ENCODE results near the gene TBCCD1.
A peak's percentile ranks its signal among the peaks of the same experiment; 100 is the strongest.

TBCCD1 gene, protein sequence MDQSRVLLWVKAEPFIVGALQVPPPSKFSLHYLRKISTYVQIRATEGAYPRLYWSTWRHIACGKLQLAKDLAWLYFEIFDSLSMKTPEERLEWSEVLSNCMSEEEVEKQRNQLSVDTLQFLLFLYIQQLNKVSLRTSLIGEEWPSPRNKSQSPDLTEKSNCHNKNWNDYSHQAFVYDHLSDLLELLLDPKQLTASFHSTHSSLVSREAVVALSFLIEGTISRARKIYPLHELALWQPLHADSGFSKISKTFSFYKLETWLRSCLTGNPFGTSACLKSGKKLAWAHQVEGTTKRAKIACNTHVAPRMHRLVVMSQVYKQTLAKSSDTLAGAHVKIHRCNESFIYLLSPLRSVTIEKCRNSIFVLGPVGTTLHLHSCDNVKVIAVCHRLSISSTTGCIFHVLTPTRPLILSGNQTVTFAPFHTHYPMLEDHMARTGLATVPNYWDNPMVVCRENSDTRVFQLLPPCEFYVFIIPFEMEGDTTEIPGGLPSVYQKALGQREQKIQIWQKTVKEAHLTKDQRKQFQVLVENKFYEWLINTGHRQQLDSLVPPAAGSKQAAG

DNA sequence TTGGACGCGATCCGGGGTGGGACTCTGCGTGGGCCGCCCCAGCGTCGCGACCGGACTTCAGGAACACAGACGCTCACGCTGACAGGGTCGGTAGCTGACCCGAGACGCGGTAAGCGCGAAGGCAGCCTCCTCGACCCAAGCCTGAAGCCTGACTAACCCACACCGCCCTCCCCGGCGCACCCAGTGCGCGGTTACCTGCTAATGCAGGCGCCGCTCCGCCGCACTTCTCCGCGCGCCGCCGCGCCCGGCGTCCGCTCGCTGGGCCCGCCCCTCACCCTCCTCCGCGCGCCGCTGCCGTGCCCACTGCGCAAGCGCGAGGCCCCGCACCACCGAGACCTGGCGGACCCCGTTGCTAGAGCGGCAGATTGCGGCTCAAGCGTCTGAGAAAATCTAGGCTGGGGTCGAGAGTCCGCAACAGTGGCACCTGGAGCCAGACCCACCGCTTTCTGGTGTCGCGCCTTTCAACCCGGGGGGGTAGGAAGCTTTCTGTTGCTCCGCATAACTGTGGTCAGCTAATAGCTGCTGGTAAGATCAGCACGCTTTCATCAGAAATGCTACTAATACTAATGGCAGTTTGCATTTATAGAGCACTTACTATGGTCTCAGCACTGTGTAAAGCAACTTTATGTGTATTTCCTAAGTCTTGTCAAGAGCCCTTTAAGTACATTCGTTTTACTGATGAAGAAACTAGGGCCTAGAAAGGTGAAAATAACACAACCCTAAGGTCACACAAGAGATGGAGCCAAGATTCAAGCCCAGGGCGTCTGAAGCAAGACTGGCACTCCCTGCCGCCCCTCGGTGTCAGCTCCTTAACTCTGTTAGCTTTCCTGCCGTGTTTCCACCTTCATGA, at the start of gene TBCCD1:
Gene TBCCD1 (minus strand): TSS at position 268 of the 850 bp plus-strand sequence. CDS start 3,010 bp downstream, outside the sequence.
- DNase-seq (ENCODE audit: low read depth in 1 of 2, low spot score in 1 of 2) = peak; percentile 95 to 98

DNA sequence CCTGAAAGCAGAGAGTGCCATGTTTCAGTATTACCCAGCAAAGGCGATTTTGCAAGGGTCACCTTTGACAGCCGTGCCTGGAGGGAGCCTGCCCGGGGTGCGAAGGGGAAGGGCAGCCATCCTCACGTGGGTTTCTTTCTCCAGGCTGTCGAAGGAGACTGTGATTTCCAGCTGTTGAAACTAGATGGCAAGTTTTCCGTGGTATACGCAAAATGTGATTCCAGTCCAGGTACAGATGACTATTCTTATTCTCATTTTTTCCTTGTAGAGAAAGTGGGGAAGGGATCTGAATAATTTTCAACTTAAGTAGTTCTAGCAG, 49.1 kb upstream of the TBCCD1 start:
- DNase-seq (ENCODE audit: low read depth in 1 of 2, low spot score in 1 of 2) = no peak

DNA sequence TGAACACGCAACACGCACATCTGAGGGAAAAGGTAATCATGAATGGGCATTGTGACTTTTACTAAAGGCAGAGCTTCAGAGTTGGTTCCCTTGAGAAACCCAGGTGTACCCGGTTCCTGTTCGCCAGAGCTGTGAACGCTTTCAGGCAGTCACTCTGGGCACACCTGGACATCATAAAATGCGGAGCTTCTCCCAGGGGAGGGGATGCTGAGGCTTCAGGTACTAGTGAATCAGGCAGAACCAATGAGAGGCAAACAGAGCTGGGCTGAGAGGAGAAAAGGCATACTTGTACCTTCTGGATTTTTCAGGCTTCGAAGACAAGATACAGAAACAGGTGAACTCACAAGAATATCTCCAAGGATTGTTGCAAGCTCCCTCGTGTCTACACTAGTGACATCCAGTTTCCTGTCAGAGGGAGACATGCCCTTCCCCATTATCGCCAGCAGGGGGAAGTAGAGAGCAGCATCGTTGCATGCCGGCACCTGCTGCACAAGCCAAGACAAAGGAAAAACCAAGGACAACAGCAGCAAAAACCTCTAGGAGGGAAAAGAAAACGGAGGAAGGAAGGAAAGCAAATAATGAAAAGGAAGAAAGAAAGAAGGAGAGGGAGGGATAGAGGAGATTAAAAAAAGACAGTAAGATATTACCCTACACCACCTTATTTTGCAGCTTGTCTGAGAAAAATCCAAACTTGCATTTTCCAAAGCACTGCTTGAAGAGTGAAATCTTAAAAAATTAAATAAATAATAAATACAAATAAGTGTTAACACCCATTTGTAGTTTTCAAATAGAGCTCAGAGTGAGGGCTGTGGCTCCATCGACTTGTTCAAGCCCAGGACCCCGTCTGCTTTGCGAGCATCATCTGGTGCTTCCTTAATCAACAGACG, 47.7 kb upstream of the TBCCD1 start:
- DNase-seq (ENCODE audit: low read depth in 1 of 2, low spot score in 1 of 2) = peak; percentile 46 to 62

DNA sequence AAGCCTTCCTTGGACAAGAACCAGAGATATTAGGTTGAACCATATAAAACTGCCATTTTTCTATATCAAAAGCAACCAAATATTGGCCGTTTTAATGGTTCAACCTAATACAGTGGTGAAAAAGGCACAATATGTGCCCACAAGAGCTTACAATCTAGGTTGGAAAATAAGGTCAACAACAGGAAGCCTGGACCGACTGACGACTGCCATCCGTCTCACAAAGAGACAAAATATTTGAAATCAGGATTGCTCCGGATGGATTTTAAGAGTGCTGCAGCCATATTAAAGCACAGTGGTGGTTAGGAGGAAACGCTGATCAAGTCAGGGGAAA, 47.1 kb upstream of the TBCCD1 start:
- DNase-seq (ENCODE audit: low read depth in 1 of 2, low spot score in 1 of 2) = no peak

DNA sequence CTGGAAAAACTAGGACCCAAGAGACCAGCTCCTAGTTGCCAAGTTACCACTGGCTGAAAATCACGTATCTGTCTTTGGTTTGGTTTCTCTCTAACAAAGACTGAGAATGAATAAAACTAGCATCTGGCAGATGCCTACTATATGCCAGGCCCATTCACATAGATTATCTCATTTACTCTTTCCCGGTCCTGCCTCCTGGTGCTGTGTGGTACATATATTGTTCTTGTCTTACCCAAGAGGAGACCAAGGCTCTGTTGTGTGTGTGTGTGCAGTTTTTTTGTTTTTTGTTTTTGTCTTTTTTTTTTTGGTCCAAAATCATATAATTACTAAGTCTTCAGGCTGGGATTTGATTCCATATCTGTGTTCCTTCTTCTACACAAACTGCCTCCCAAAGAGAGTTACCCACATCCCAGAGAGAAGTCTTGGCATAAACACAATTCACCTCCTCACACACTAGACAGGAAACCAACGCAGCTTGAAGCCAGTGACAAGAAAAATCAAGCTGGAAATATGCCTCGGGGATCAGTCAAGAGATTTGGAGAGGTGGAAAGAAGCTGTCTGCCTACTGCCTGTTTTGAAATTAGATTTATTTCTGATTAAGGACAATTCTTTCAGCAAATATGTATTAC, 46.6 kb upstream of the TBCCD1 start:
- DNase-seq (ENCODE audit: low read depth in 1 of 2, low spot score in 1 of 2) = no peak

DNA sequence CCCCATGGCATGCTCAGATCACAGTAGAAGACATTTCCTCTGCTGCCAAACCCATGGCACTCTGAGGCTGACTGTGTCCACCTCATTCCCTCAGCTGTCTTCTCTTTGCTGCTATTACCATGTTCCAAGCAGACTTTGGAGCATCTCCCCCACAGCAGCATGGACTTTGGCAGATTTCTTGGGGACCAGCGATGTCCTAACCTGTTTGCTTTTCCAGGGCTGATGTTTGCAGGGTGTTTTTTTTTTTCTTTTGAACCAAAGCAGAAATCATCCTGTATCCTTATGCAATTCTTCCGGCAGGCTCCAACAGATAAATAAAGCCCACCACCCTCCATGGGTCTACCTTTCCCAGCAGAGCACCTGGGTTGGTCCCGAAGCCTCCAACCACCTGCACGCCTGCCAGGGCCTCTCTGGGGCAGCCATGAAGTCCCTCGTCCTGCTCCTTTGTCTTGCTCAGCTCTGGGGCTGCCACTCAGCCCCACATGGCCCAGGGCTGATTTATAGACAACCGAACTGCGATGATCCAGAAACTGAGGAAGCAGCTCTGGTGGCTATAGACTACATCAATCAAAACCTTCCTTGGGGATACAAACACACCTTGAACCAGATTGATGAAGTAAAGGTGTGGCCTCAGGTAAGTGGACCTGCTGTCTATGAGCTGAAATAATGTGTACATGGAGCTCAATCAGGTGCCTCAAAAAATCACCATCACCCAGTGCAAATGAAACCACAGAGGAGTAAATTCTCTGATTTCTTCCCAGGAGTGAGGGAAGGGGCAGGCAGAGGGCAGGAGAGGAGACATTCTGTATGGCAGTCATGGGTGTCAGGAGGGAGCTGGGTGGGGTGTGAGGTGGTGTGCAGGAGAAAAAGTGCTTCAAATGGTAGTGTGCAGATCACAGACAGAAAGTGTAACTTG, 45.8 kb upstream of the TBCCD1 start, which contains the start of gene AHSG:
Gene AHSG (plus strand): TSS at position 340 of the 916 bp plus-strand sequence. CDS start 82 bp downstream, at position 422.
- no peak for DNase-seq (ENCODE audit: low read depth in 1 of 2, low spot score in 1 of 2)

DNA sequence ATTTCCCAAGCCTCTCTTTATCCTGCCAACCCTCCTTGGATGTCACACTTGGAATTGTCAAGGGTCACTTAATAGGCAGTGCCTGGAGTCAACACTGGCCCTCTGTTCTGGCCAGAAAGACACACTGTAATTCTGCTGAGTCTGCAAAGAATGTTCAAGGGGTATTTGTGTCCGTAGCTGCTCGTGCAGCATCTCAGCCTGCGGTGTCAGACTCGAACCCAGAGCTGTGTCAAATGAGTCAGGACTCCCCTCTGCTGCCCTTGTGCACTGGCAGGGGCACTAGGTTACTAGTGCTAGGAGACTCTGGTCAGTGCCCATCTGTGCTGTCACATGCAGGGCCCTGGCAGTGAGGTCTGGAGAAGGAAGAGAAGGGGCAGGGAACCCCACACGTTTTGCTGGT, 44.9 kb upstream of the TBCCD1 start:
- no peak for DNase-seq (ENCODE audit: low read depth in 1 of 2, low spot score in 1 of 2)

DNA sequence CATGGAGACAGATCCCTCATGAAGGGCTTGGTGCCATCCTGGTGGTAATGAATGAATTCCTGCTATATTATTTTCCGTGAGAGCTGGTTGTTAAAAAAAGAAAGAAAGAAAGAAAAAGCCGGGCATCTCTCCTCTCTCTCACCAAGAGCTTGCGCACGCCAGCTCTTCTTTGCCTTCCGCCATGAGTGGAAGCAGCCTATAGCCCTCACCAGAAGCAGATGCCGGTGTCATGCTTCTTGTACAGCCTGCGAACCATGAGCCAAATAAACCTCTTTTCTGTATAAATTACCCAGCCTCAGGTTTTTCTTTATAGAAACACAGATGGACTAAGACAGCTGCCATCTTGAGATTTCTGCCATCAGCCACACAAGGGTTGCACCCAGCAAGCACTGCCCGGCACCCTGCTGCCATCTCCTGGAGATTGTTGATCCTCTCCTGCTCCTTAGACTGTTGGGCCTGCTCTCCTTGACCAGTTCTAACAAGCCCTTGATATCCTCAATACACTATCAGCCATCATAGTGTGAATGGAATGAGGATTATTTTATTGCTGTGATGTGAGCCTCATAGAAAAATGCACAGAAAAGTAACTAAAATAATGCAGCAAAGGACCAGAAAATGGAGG, 42.2 kb upstream of the TBCCD1 start:
- no peak for DNase-seq (ENCODE audit: low read depth in 1 of 2, low spot score in 1 of 2)

DNA sequence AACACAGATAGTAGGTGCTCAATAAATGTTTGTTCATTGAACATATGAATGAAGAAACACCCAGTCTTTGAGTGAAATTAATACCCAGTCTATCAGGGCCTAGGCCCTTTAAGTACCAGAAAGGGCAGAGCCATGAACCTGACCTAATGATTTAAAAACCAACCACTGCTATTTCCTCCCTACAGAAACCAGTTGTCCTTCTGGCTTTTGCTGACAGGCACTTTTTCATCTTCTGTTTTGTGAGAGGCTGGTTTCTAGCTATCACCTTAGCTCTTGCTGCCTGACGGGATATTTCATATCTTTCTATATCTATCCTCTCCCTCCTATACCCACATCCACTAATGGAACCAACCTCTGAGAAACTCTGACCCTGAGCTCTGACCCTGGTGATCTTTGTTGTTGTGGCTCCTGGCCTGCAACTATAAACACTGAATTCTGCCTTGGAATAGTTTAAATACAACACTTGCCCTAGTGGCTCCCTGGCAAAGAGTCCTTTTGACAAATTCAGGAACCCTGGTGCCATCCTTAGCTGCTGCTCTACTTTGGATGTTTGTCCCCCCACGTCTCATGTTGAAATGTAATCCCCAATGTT, 41.6 kb upstream of the TBCCD1 start:
- DNase-seq (ENCODE audit: low read depth in 1 of 2, low spot score in 1 of 2) = no peak

DNA sequence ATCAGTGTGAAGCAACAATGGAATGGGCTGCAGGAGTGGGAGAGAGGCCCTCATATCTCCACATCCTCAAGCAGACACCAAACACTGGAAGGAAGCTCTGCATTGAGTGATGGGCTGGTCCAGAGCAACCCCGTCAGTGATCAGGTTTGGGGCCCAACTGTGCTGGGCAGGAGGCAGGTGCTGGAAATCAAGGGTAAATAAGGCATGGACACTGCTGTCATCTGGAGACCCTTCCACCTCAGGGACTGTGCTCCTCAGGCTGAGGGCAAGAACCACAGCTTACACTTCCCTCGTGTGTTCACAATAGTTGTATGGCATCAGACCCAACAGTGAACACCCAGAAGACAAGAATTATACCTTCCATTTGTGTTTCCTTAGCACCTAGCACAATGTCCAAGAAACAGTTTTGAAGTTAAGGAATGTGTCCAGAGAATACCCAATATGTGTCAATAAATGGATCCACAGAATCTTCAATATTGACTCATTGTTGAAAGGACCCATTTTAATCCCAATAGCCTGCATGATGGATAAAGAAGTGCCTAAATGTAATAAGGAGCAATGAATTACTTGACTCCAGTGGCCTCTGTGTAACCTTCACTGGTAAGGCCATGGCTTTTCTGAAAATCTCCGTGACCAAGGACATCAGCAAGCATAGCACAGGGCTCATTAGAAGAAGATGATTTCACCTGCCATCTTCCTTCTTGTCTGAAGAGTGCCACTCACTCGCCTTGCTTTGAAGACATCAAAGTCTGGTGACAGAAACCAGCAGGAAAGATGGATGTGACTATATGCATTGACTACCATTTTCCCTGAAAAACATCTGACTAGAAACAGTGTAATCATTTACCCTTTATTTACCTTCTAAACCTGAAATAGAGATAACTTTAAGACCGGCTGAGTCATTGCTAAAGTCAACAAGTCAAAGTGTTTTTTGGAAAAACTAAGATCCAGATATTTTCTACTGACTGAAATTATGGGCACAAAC, 38.7 kb upstream of the TBCCD1 start:
- DNase-seq (ENCODE audit: low read depth in 1 of 2, low spot score in 1 of 2) = no peak

DNA sequence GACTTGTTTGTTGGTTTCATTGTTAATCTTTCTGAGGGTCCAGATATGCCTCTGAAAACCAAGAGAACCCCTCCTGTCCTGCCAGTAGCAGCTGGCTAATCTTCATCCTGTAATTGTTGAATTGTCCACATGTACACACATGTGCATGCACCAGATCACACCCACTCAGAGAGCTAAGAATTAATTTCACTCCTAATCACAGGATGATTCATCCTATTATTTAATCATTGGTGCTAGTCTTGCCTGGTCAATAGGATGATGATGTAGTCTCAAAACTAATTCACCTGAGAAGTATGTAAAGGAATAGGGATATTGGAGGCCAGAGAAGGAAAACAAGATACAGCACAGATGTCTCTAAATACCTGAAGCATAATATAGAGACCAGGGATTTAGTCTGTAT, 37.9 kb upstream of the TBCCD1 start:
- DNase-seq (ENCODE audit: low read depth in 1 of 2, low spot score in 1 of 2) = no peak

DNA sequence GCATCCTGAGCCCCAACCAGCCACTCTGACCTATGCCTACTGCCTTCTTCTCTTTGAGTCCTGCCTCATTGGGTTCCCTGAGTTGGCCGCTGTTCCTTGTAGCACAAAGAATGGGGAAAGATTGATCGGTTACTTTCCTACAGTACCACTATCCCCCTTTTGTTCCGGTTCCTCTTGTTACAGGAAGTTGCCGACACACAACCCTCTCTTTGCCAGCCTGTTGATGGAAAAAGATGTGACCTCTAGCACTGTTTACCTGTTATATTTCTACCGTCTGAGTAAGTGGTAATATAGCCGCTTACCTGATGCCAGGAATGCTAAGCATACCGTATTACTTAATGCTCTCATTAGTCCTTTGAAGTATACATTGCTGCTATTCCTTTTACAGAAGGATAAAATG, 36.0 kb upstream of the TBCCD1 start:
- no peak for DNase-seq (ENCODE audit: low read depth in 1 of 2, low spot score in 1 of 2)

DNA sequence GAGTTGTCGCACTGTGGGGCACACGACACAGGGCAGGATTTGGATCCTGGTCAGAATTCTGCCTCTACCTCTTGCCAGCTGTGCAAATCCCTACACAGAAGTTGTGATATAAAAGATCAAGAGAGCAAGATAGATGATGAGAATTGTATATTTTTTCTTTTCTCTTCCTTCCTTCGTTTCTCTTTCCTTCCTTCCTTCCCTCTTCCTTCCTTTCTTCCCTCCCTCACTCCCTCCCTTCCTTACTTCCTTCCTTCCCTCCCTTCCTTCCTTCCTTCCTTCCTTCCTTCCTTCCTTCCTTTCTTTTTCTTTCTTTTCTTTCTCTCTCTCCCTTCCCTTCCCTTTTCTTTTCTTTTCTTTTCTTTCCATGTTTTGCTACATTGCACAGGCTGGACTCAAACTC, 33.8 kb upstream of the TBCCD1 start:
- DNase-seq (ENCODE audit: low read depth in 1 of 2, low spot score in 1 of 2) = no peak

DNA sequence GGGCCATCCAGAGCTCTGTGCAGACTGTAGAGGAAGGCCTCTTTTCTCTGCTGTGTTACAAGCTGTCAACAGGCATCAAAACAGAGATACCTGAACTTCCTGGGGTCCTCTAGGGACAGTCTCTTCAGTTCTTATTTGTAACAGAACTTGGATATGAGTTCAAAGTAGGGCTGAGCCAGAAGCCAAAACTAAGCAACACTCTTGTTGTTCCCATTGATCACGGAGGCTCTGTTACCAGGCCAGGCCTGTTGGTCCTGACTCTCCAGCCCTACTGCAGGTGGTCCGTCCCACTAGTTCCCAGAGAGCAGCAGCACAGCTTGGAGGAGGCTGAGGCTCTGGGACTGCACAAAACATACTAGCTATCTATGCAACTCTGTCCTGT, 32.6 kb upstream of the TBCCD1 start:
- DNase-seq (ENCODE audit: low read depth in 1 of 2, low spot score in 1 of 2) = no peak

DNA sequence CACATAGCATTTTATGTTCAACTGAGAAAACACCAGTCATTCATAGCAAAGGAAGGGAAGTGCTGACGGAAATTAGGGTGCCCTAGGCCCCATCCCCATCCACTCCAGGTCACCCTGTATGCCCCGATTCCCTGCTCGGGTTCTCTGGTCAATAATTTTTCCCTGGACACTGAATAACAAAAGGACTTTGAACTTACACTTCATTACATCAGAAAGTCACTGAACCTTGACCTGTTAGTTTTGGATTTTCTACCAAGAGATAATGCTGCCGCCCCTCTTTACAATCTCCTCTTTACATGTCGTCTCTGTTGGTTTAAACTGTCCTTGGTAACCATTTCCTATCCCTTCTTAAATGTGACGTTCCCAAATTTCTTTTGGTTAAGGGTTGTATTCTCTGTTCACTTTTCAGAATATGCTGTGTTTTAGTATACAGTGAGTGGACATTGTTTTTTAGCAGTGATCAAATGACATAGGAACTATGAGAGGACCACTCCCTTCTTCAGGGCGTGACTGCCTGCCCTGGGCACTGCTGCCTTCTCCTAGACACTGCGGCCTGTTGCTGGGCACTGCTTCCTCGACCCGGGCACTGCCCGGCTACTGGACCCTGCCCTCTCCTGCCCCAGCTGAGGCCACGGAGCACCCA, 32.1 kb upstream of the TBCCD1 start:
- no peak for DNase-seq (ENCODE audit: low read depth in 1 of 2, low spot score in 1 of 2)

DNA sequence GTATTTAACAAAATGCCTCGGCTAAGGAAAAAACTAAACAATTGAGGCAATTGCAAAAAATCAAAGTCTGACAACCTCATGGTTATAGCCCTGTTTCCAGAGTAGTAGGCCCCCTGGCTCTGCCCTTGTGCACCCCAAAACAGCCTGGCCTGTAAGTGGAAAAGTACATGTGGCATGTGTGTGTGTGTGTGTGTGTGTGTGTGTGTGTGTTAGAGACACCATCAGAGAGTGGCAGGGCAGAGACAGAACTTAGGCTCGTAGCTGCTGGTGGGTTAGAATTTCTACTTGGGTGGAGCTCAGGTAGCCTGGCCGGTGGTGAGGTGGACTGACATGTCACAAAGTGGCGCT, 31.6 kb upstream of the TBCCD1 start:
- DNase-seq (ENCODE audit: low read depth in 1 of 2, low spot score in 1 of 2) = no peak

DNA sequence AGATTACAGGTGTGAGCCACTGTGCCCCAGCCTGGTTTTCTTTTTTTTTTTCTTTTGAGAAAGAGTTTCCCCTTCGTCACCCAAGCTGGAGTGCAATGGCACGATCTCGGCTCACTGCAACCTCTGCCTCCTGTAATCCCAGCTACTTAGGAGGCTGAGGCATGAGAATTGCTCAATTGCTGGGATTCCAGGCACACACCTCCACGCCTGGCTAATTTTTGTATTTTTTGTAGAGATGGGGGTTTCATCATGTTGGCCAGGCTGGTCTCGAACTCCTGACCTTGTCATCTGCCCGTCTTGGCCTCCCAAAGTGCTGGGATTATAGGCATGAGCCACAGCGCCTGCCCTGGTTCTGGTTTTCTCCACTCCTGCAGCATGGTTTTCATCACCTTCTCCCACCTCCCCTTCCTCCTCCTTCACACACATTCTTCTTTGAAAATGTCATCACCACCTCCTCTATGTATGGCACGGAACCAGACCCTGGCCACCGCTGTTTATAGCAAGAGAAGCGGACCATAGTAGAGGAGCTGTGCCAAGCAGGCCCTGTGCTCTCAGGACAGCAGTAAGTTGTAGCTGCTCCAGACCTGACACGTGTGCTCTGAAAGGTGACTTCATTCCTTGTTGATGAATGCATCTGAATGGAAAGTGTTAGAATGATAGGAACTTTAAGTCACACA, 31.1 kb upstream of the TBCCD1 start:
- DNase-seq (ENCODE audit: low read depth in 1 of 2, low spot score in 1 of 2) = no peak
